PC-9 (cell line): Measurements from ENCODE around the gene EPB41L4B. TPM values are rescaled to one million over a fixed set of nuclear protein-coding genes. Genes with fewer than 3 reads are reported as not detected.

ENCODE experiments used
- BruUV-seq: library from RNA; stranded (reverse); fragments of 400-500 nt; replicated peaks from 2 replicates; lab custom pipeline; 2021; lab: Mats Ljungman, UMichigan
- CTCF ChIA-PET: fragments of 300-600 bp; sonication (Branson Sonifier 250); formaldehyde crosslinking; loops from one replicate; lab custom pipeline; 2022; ENCODE audit warnings: antibody characterized with exemption; lab: Charles Lee
- POLR2A ChIA-PET: fragments of 300-600 bp; sonication (Branson Sonifier 250); formaldehyde crosslinking; loops from one replicate; lab custom pipeline; 2022; ENCODE audit warnings: antibody characterized with exemption; ENCODE audit not compliant: unreplicated experiment; lab: Charles Lee
- DNase-seq, 2 experiments: peaks; one replicate each; pipeline versions ENCODE4 v3.0.0 to v3.0.0-alpha.2; 2015 to 2022; ENCODE audit warnings: mixed read lengths in 1 of 2
- H2AFZ ChIP-seq: fragments of 200-600 bp; sonication (generic); 2 replicates; pipeline ENCODE4 v1.8.1; 2017; ENCODE audit warnings: antibody characterized with exemption
- H3F3A ChIP-seq: fragments of 200-600 bp; sonication (generic); 2 replicates; pipeline ENCODE4 v1.8.1; 2017; ENCODE audit warnings: antibody characterized with exemption, mild to moderate bottlenecking, low read depth; ENCODE audit not compliant: insufficient read depth
- H3K27ac ChIP-seq: fragments of 200-600 bp; sonication (generic); 2 replicates; pipeline ENCODE4 v1.6.1; 2016; ENCODE audit warnings: mixed run types
- H3K27me3 ChIP-seq: fragments of 200-600 bp; sonication (generic); 2 replicates; pipeline ENCODE4 v1.6.1; 2016; ENCODE audit warnings: low read depth, mixed run types; ENCODE audit not compliant: insufficient read depth
- H3K36me3 ChIP-seq: fragments of 200-600 bp; sonication (generic); 2 replicates; pipeline ENCODE4 v1.6.1; 2016; ENCODE audit warnings: low read depth, mixed run types
- H3K4me1 ChIP-seq: fragments of 200-600 bp; sonication (generic); replicated peaks from 2 replicates; pipeline ENCODE4 v1.6.1; 2016; ENCODE audit warnings: mixed run types; ENCODE audit not compliant: insufficient read depth
- H3K4me2 ChIP-seq: fragments of 200-600 bp; sonication (generic); 2 replicates; pipeline ENCODE4 v1.6.1; 2017; ENCODE audit warnings: mixed run types
- H3K4me3 ChIP-seq: fragments of 200-600 bp; sonication (generic); 2 replicates; pipeline ENCODE4 v1.6.1; 2016; ENCODE audit warnings: mixed run types
- H3K79me2 ChIP-seq: fragments of 200-600 bp; sonication (generic); 2 replicates; pipeline ENCODE4 v1.6.1; 2017; ENCODE audit warnings: low read depth, mixed run types
- H3K9me2 ChIP-seq: fragments of 200-600 bp; sonication (generic); 2 replicates; pipeline ENCODE4 v1.8.1; 2017; ENCODE audit warnings: mild to moderate bottlenecking; ENCODE audit not compliant: insufficient read depth
- H3K9me3 ChIP-seq: fragments of 200-600 bp; sonication (generic); 2 replicates; pipeline ENCODE4 v1.8.1; 2016; ENCODE audit warnings: low read depth; ENCODE audit not compliant: insufficient read depth
- H4K20me1 ChIP-seq: fragments of 200-600 bp; sonication (generic); 2 replicates; pipeline ENCODE4 v1.8.1; 2017; ENCODE audit not compliant: insufficient read depth
- EZH2 ChIP-seq: fragments of 200-600 bp; sonication (generic); IDR thresholded peaks from 2 replicates; pipeline ENCODE4 v1.8.0; 2017; ENCODE audit warnings: antibody characterized with exemption, low read depth
- intact Hi-C: fragments of 100-400 bp; cut with micrococcal nuclease; formaldehyde crosslinking; loops from one replicate; pipeline ENCODE4 v1.10.0; 2022; ENCODE audit not compliant: unreplicated experiment
- total RNA-seq: library from RNA; stranded (reverse); gene quantifications from 2 replicates; pipeline ENCODE4 v1.2.3, GENCODE V29; 2021
- TF ChIP-seq, protein P1 (sequence below): fragments of 200-600 bp; sonication (generic); conservative IDR thresholded peaks from 2 replicates; pipeline ENCODE4 v1.6.1; 2017; ENCODE audit warnings: mixed run types, antibody characterized with exemption, mild to moderate bottlenecking, moderate library complexity

EPB41L4B gene
- total RNA-seq, 1 experiment from 2014 or later = 4.2 TPM

DNA sequence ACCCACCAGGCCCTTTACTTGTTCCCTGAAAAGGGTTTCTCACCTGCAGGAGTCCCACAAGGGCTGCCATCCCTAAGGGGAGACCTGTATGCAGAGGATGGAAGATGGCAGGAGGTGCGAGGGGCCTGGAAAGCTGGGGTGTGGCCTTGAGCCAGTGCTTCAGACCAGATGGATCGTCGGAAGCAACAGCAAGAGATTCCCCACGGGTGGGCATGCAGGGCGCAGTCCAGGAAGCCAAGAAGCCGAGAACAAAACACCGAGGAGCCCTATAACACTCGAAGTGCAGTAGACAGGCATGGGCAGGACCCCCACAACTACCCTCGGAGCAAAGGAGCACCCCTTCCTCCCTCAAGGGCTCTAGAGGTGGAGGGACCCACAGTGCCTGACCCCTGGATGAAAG is 129.1 kb downstream of the EPB41L4B start:
- Histone ChIP-seq H3F3A (no peaks in the 10 kb centered on the region; the same call in 1 of the 2 replicates), H3K9me2 (no peaks in the 10 kb centered on the region), H3K27me3 (no peaks in the 10 kb centered on the region), H3K27ac (no peak overlapping the region), H3K36me3 (no peaks in the 10 kb centered on the region), H3K4me3 (no peak overlapping the region), H3K4me1 (no peaks in the 10 kb centered on the region), H3K4me2 (no peak overlapping the region), H3K9me3 (no peaks in the 10 kb centered on the region), H3K79me2 (no peaks in the 10 kb centered on the region), H4K20me1 (no peaks in the 10 kb centered on the region), H2AFZ (no peak overlapping the region)
- TF ChIP-seq, protein P1, sequence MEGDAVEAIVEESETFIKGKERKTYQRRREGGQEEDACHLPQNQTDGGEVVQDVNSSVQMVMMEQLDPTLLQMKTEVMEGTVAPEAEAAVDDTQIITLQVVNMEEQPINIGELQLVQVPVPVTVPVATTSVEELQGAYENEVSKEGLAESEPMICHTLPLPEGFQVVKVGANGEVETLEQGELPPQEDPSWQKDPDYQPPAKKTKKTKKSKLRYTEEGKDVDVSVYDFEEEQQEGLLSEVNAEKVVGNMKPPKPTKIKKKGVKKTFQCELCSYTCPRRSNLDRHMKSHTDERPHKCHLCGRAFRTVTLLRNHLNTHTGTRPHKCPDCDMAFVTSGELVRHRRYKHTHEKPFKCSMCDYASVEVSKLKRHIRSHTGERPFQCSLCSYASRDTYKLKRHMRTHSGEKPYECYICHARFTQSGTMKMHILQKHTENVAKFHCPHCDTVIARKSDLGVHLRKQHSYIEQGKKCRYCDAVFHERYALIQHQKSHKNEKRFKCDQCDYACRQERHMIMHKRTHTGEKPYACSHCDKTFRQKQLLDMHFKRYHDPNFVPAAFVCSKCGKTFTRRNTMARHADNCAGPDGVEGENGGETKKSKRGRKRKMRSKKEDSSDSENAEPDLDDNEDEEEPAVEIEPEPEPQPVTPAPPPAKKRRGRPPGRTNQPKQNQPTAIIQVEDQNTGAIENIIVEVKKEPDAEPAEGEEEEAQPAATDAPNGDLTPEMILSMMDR = no peak
- no peak for TF ChIP-seq EZH2
- ChIA-PET CTCF (interaction anchor here (0.7 kb wide), 1 partner anchor 19 kb away, joined by 3 read pairs; no protein-coding TSS in a partner anchor), POLR2A (no interaction called here)
- intact Hi-C loops = loop anchor here (10.0 kb wide), 1 partner anchor 257 kb away; the partner anchor contains the start of genes ABITRAM and ELP1
- no peak for DNase-seq
- no TSS peak for BruUV-seq

DNA sequence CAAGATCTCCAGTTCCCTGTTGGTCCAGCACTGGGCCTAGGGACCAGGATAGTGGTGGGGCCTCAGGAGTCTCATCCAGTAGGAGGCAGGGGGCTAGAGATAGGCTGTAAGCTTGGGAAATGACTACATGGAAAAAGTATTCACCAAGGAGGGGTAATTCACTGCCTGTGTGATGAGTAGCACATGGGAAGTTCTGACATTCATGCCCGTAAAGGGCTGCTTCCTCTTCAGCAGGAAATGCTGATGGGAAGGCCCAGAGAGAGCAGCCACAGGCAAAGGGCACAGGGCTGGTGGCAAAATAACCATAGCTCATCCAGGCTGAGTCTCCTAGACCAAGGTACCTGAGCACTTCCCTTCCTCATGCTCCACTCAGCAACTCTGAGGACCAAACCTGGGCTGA is 130.7 kb downstream of the EPB41L4B start:
- Histone ChIP-seq H3K27ac (no peak overlapping the region), H3K4me1 (no peaks in the 10 kb centered on the region), H3K4me2 (no peak overlapping the region), H3K79me2 (no peaks in the 10 kb centered on the region), H3F3A (no peaks in the 10 kb centered on the region; the same call in 1 of the 2 replicates), H4K20me1 (no peaks in the 10 kb centered on the region), H2AFZ (no peak overlapping the region), H3K36me3 (no peaks in the 10 kb centered on the region), H3K9me3 (no peaks in the 10 kb centered on the region), H3K27me3 (no peaks in the 10 kb centered on the region), H3K9me2 (no peaks in the 10 kb centered on the region), H3K4me3 (no peak overlapping the region)
- intact Hi-C loops = loop anchor here (10.0 kb wide), 1 partner anchor 255 kb away; the partner anchor contains the start of genes ABITRAM and ELP1
- no peak for TF ChIP-seq EZH2
- POLR2A ChIA-PET = interaction anchor here (0.6 kb wide), 1 partner anchor 1789 kb away, joined by 4 read pairs; no protein-coding TSS in a partner anchor
- CTCF ChIA-PET = no interaction called here
- BruUV-seq = no TSS peak
- no peak for DNase-seq

DNA sequence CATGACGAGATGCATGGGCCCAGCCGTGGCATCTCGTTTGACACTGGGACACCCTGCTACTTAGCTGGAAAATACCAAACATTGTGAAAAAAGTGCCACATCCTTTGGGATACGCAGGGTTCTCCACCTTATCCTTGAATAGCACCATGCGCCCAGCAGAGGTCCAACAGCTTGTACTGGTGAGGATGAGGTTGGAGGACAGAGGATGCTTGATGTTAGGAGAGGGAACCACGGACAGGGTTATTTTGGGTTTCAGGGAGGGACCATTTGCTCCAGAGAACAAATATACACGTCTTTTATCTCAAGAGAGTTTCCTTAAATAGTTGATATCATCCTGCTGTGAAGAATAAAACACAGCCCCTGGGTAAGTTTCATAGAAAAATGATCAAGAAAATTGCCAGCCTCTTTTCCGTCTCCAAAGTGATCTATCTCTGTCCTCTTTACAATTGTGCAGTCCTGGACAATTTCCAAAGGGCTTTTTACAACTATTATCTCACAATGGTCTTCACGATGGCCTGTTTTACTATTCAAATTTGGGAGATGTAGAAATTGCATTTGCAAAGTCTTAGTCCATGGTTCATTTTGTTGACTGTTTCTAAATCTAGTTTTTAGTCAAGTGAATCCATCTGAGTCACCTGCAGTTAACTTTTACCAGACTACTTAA is 133.9 kb downstream of the EPB41L4B start:
- no peak overlapping the region for H3K27ac ChIP-seq
- TF ChIP-seq, protein P1 = no peak
- no peak for TF ChIP-seq EZH2
- H4K20me1 ChIP-seq = no peaks in the 10 kb centered on the region
- ChIA-PET CTCF (no interaction called here), POLR2A (no interaction called here)
- BruUV-seq = no TSS peak
- no peaks in the 10 kb centered on the region for H3K9me2 ChIP-seq
- H3K9me3 ChIP-seq = no peaks in the 10 kb centered on the region
- H3K4me3 ChIP-seq = no peak overlapping the region
- no peaks in the 10 kb centered on the region for H3K4me1 ChIP-seq
- no peaks in the 10 kb centered on the region for H3K36me3 ChIP-seq
- DNase-seq = no peak
- H3K79me2 ChIP-seq = no peaks in the 10 kb centered on the region
- H3F3A ChIP-seq = no peaks in the 10 kb centered on the region; the same call in 1 of the 2 replicates
- no peaks in the 10 kb centered on the region for H3K27me3 ChIP-seq
- no peak overlapping the region for H3K4me2 ChIP-seq
- no peak overlapping the region for H2AFZ ChIP-seq
- intact Hi-C loops = no loop called here
